DOHH2 (cell line): ENCODE measurements around the gene SEPTIN2.
A peak's percentile ranks its signal among the peaks of the same experiment; 100 is the strongest.

Experiments used
- H3F3A ChIP-seq: fragments of 200-600 bp; sonication (generic), shearing (Covaris generic); 2 replicates; pipeline ENCODE4 v1.6.0; 2016; ENCODE audit warnings: antibody characterized with exemption, mild to moderate bottlenecking; ENCODE audit not compliant: control insufficient read depth, insufficient read depth
- H3K27ac ChIP-seq: fragments of 200-600 bp; sonication (generic); 2 replicates; pipeline ENCODE4 v1.5.1; 2014; ENCODE audit warnings: low read depth, mild to moderate bottlenecking, low read length, moderate library complexity
- H3K27me3 ChIP-seq: fragments of 200-600 bp; sonication (generic); 2 replicates; pipeline ENCODE4 v1.6.1; 2014; ENCODE audit warnings: mild to moderate bottlenecking, low read length, mixed read lengths; ENCODE audit not compliant: control insufficient read depth
- H3K36me3 ChIP-seq: fragments of 200-600 bp; sonication (generic); 2 replicates; pipeline ENCODE4 v1.6.1; 2014; ENCODE audit warnings: mild to moderate bottlenecking, low read length, moderate library complexity, mixed read lengths; ENCODE audit not compliant: control insufficient read depth
- H3K4me1 ChIP-seq: fragments of 200-600 bp; sonication (generic); 2 replicates; pipeline ENCODE4 v1.6.1; 2014; ENCODE audit warnings: mild to moderate bottlenecking, low read length, mixed read lengths; ENCODE audit not compliant: control insufficient read depth
- H3K4me2 ChIP-seq: fragments of 200-600 bp; sonication (generic); 2 replicates; pipeline ENCODE4 v1.6.0; 2014; ENCODE audit warnings: mild to moderate bottlenecking, low read length, moderate library complexity
- H3K4me3 ChIP-seq: fragments of 200-600 bp; sonication (generic); 2 replicates; pipeline ENCODE4 v1.5.1; 2014; ENCODE audit warnings: mild to moderate bottlenecking, low read length, mixed read lengths
- H3K79me2 ChIP-seq: fragments of 200-600 bp; sonication (generic); 2 replicates; pipeline ENCODE4 v1.6.1; 2014; ENCODE audit warnings: mild to moderate bottlenecking, low read length, mixed read lengths; ENCODE audit not compliant: control insufficient read depth
- H3K9me2 ChIP-seq: fragments of 200-600 bp; sonication (generic); replicated peaks from 2 replicates; pipeline ENCODE4 v1.6.1; 2014; ENCODE audit warnings: mild to moderate bottlenecking, low read length, mixed read lengths; ENCODE audit not compliant: control insufficient read depth
- H3K9me3 ChIP-seq: fragments of 200-600 bp; sonication (generic); 2 replicates; pipeline ENCODE4 v1.6.1; 2014; ENCODE audit warnings: antibody characterized with exemption, low read length, mixed read lengths; ENCODE audit not compliant: control insufficient read depth, insufficient read depth
- H4K20me1 ChIP-seq: fragments of 200-600 bp; sonication (generic); 2 replicates; pipeline ENCODE4 v1.6.0; 2014; ENCODE audit warnings: low read depth, mild to moderate bottlenecking, antibody characterized with exemption, low read length, moderate library complexity; ENCODE audit not compliant: control insufficient read depth, insufficient read depth
- EZH2phosphoT487 ChIP-seq: fragments of 200-600 bp; sonication (generic); IDR thresholded peaks from 2 replicates; pipeline ENCODE4 v1.6.1; 2017; ENCODE audit warnings: borderline replicate concordance, mild to moderate bottlenecking, antibody characterized with exemption, low read length, moderate library complexity, mixed read lengths
- TF ChIP-seq, protein P1 (sequence below): fragments of 200-600 bp; sonication (generic); IDR thresholded peaks from one replicate; pipeline ENCODE4 v1.5.1; 2014; ENCODE audit warnings: antibody characterized with exemption, mild to moderate bottlenecking, low read depth, low read length; ENCODE audit not compliant: poor library complexity, severe bottlenecking

The SEPTIN2 gene

DNA sequence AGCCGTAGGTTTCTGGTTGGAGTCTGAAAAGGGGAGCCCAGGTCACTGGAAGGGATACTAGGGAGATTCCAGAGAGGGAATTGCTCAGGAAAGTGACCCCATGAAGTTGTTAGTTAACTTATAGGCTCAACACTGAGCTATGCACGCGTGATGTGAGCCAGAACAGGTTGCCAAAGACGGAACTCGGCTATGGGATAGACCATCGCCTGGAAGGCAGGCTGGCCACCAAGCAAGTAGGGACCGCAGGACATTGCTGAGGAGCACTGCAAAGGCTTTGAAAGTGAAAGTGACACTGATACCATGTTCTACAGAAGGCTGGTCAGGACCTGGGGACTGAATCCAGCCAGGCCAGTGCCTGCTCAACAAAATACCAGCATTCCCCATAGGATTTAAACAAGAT, 47.7 kb downstream of the SEPTIN2 start:
- peaks cover 44% of the 10 kb centered on the region for H3F3A ChIP-seq
- peaks cover 87% of the 10 kb centered on the region for H3K4me1 ChIP-seq
- H3K27ac ChIP-seq = no peak overlapping the region
- no peaks in the 10 kb centered on the region for H3K9me3 ChIP-seq
- H3K4me2 ChIP-seq = peak overlapping the region; percentile 78; the same call in 1 of the 2 replicates
- TF ChIP-seq, protein P1, sequence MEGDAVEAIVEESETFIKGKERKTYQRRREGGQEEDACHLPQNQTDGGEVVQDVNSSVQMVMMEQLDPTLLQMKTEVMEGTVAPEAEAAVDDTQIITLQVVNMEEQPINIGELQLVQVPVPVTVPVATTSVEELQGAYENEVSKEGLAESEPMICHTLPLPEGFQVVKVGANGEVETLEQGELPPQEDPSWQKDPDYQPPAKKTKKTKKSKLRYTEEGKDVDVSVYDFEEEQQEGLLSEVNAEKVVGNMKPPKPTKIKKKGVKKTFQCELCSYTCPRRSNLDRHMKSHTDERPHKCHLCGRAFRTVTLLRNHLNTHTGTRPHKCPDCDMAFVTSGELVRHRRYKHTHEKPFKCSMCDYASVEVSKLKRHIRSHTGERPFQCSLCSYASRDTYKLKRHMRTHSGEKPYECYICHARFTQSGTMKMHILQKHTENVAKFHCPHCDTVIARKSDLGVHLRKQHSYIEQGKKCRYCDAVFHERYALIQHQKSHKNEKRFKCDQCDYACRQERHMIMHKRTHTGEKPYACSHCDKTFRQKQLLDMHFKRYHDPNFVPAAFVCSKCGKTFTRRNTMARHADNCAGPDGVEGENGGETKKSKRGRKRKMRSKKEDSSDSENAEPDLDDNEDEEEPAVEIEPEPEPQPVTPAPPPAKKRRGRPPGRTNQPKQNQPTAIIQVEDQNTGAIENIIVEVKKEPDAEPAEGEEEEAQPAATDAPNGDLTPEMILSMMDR = no peak
- no peak for TF ChIP-seq EZH2phosphoT487
- H3K27me3 ChIP-seq = no peaks in the 10 kb centered on the region
- peaks cover 12% of the 10 kb centered on the region for H4K20me1 ChIP-seq
- H3K4me3 ChIP-seq = no peak overlapping the region
- H3K36me3 ChIP-seq = peaks cover 36% of the 10 kb centered on the region
- peaks cover 95% of the 10 kb centered on the region for H3K79me2 ChIP-seq
- no peaks in the 10 kb centered on the region for H3K9me2 ChIP-seq

DNA sequence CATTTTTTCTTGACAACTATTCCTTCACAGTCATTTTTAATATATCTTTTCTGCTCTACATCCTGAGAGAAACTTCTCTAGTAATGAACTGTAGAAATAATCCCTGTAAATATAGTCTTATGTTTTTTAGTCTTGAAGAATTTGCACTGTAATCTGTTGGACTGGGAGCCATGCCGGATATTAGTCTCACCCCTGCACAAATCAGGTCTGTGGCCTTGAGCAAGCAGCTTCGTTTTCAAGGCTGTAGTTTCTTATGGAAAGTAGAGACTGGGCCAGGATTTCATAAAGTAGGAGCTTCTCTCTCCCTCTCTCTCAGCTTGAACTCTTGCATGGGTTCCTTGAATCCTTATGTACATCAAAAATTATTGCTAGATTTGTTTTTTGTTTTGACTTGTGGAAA, 49.1 kb downstream of the SEPTIN2 start:
- Histone ChIP-seq H3K4me2 (peak overlapping the region; percentile 78), H3K9me2 (no peaks in the 10 kb centered on the region), H3K27ac (peak overlapping the region; percentile 86), H3F3A (peaks cover 49% of the 10 kb centered on the region), H3K79me2 (peaks cover 95% of the 10 kb centered on the region), H3K9me3 (no peaks in the 10 kb centered on the region), H3K27me3 (no peaks in the 10 kb centered on the region), H4K20me1 (no peaks in the 10 kb centered on the region), H3K4me3 (peak overlapping the region; percentile 34), H3K36me3 (peaks cover 25% of the 10 kb centered on the region), H3K4me1 (peaks cover 87% of the 10 kb centered on the region)
- TF ChIP-seq, protein P1 = no peak
- no peak for TF ChIP-seq EZH2phosphoT487

DNA sequence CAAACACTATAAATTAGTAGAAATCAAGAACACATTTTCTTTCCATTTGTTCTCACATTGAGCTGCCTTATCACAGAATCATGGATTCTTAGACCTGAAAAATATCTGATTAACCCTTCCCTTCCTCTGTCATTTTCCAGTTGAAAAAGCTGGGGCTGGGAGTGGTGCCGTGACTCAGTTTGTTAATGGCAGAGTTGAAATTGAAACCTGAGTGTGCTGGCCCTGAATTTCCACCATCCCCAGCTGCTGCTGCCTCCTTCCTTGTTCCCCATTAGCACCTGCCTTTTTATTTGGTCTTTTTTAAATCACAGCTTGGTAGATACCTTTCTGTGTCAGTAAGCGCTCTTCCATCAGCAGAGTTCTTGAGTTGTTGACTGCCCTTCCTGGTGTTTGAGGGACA, 51.0 kb downstream of the SEPTIN2 start:
- Histone ChIP-seq H3K4me1 (peaks cover 90% of the 10 kb centered on the region), H3K27me3 (no peaks in the 10 kb centered on the region), H3K9me2 (no peaks in the 10 kb centered on the region), H4K20me1 (no peaks in the 10 kb centered on the region), H3K27ac (peak overlapping the region; percentile 86), H3K4me3 (peak overlapping the region; percentile 42), H3K79me2 (peaks cover 94% of the 10 kb centered on the region), H3F3A (peaks cover 60% of the 10 kb centered on the region), H3K4me2 (peak overlapping the region; percentile 78), H3K36me3 (peaks cover 25% of the 10 kb centered on the region), H3K9me3 (no peaks in the 10 kb centered on the region)
- no peak for TF ChIP-seq EZH2phosphoT487
- TF ChIP-seq, protein P1 = no peak
